B cell (primary cell): ENCODE data around the gene SELENOV. TPM values are rescaled to one million over a fixed set of nuclear protein-coding genes. Genes with fewer than 3 reads are reported as not detected.

ENCODE experiments used
- ATAC-seq: fragments of 200-7000 bp; cut with Tn5 transposase; one replicate; pipeline ENCODE4 v1.10.0; 2021; ENCODE audit warnings: low read depth, mild to moderate bottlenecking, moderate number of reproducible peaks, moderate library complexity
- CTCF ChIA-PET: fragments of 350-600 bp; sonication (Branson Sonifier 250); formaldehyde crosslinking; loops from one replicate; lab custom pipeline; 2021; ENCODE audit warnings: antibody characterized with exemption, inconsistent platforms; lab: Charles Lee
- POLR2A ChIA-PET: fragments of 350-600 bp; sonication (Branson Sonifier 250); formaldehyde crosslinking; loops from one replicate; lab custom pipeline; 2021; ENCODE audit warnings: antibody characterized with exemption; lab: Charles Lee
- DNase-seq: peaks from one replicate; pipeline ENCODE4 v3.0.0; 2013
- H2AFZ ChIP-seq: 2 replicates; pipeline ENCODE4 v1.6.1; 2012; ENCODE audit warnings: mild to moderate bottlenecking, low read depth, low read length; ENCODE audit not compliant: insufficient read depth, poor library complexity, severe bottlenecking
- H3K27ac ChIP-seq, 2 donors: 1 replicate in 1 of 2; 2 replicates in 1 of 2; pipeline ENCODE4 v1.5.1; 2012 to 2013; ENCODE audit warnings: low read length in 2 of 2, mild to moderate bottlenecking in 2 of 2, moderate library complexity in 1 of 2
- H3K27me3 ChIP-seq, 4 experiments: fragments of 200-600 bp in 1 of 4; sonication (generic) in 1 of 4; replicated peaks in 1 of 4; 1 replicate in 2 of 4; 2 replicates in 2 of 4; pipeline versions ENCODE4 v1.6.1 to v1.7.0; 2013 to 2016; ENCODE audit warnings: low read length in 3 of 4, mild to moderate bottlenecking in 2 of 4, mixed read lengths in 1 of 4, moderate library complexity in 1 of 4; ENCODE audit not compliant: insufficient read depth in 4 of 4, control insufficient read depth in 3 of 4; ENCODE audit errors: control extremely low read depth in 1 of 4
- H3K36me3 ChIP-seq, 2 experiments: replicated peaks in 1 of 2; 1 replicate in 1 of 2; 2 replicates in 1 of 2; pipeline versions ENCODE4 v1.6.1 to v1.7.1; 2013; ENCODE audit warnings: low read length in 1 of 2; ENCODE audit not compliant: insufficient read depth in 2 of 2, control insufficient read depth in 1 of 2; ENCODE audit errors: control extremely low read depth in 1 of 2, extremely low read depth in 1 of 2
- H3K4me1 ChIP-seq, 2 donors: fragments of 200-600 bp in 1 of 2; sonication (generic) in 1 of 2; 1 replicate in 1 of 2; 2 replicates in 1 of 2; pipeline versions ENCODE4 v1.5.1 to v1.6.1; 2013 to 2017; ENCODE audit warnings: low read length in 2 of 2; ENCODE audit not compliant: control insufficient read depth in 2 of 2, insufficient read depth in 2 of 2
- H3K4me2 ChIP-seq: replicated peaks from 2 replicates; pipeline ENCODE3; 2012; ENCODE audit warnings: mild to moderate bottlenecking, low read depth, low read length; ENCODE audit not compliant: poor library complexity, severe bottlenecking
- H3K4me3 ChIP-seq, 5 experiments: fragments of 200-600 bp in 1 of 5; sonication (generic) in 1 of 5; 1 replicate in 3 of 5; 2 replicates in 2 of 5; pipeline versions ENCODE4 v1.5.1 to v1.7.0; 2011 to 2016; ENCODE audit warnings: low read length in 4 of 5, mild to moderate bottlenecking in 4 of 5, low read depth in 2 of 5, control low read depth in 1 of 5, moderate library complexity in 1 of 5; ENCODE audit not compliant: insufficient read depth in 1 of 5; ENCODE audit errors: control extremely low read depth in 1 of 5, extremely low read depth in 1 of 5
- H3K79me2 ChIP-seq: fragments of 200-600 bp; sonication (generic); one replicate; pipeline ENCODE4 v1.6.0; 2016; ENCODE audit warnings: low read length; ENCODE audit not compliant: control insufficient read depth, insufficient read depth
- H3K9ac ChIP-seq: fragments of 200-600 bp; sonication (generic); 2 replicates; pipeline ENCODE4 v1.6.1; 2017; ENCODE audit warnings: mild to moderate bottlenecking, low read length, moderate library complexity
- H3K9me3 ChIP-seq, 3 donors: one replicate each; pipeline versions ENCODE4 v1.6.1 to v1.7.1; 2013; ENCODE audit warnings: low read length in 2 of 3; ENCODE audit not compliant: control insufficient read depth in 2 of 3, insufficient read depth in 1 of 3; ENCODE audit errors: control extremely low read depth in 1 of 3
- H4K20me1 ChIP-seq: 2 replicates; pipeline ENCODE4 v1.6.0; 2012; ENCODE audit warnings: mild to moderate bottlenecking, low read length; ENCODE audit not compliant: insufficient read depth, control insufficient read depth, poor library complexity, severe bottlenecking
- H3K27ac Mint-ChIP-seq: one replicate; pipeline ENCODE4 v1.8.0; 2021; ENCODE audit warnings: mixed read lengths
- H3K27me3 Mint-ChIP-seq: one replicate; pipeline ENCODE4 v1.8.0; 2021; ENCODE audit warnings: mixed read lengths
- H3K4me1 Mint-ChIP-seq: one replicate; pipeline ENCODE4 v1.8.0; 2021; ENCODE audit warnings: mixed read lengths
- H3K4me3 Mint-ChIP-seq: one replicate; pipeline ENCODE4 v1.8.0; 2021; ENCODE audit warnings: mixed read lengths
- H3K9me3 Mint-ChIP-seq: one replicate; pipeline ENCODE4 v1.8.0; 2022; ENCODE audit warnings: mixed read lengths; ENCODE audit not compliant: insufficient read depth
- EZH2 ChIP-seq: IDR thresholded peaks from 2 replicates; pipeline ENCODE4 v1.6.1; 2012; ENCODE audit warnings: borderline replicate concordance, low read depth, mild to moderate bottlenecking, moderate library complexity, low read length; ENCODE audit not compliant: insufficient read depth, poor library complexity, severe bottlenecking
- WGBS: methylation state at CpG from one replicate; pipeline ENCODE4 v1.1.5; 2013; ENCODE audit warnings: missing lambda C conversion rate; ENCODE audit not compliant: insufficient coverage; 5-methylcytosine and 5-hydroxymethylcytosine counted together
- intact Hi-C: fragments of 100-400 bp; cut with micrococcal nuclease; formaldehyde crosslinking; loops from one replicate; pipeline ENCODE4 v1.10.0; 2022
- polyA plus RNA-seq: library from polyadenylated mRNA; depleted of rRNA; stranded (reverse); fragments of >200 nt; gene quantifications from 2 replicates; pipeline ENCODE4 v1.2.3, GENCODE V29; 2012
- total RNA-seq, 2 donors: library from RNA; stranded (reverse); fragments of 120-200 nt in 1 of 2; gene quantifications; 1 replicate in 1 of 2; 2 replicates in 1 of 2; pipeline versions ENCODE4 v1.2.3 to v1.2.4, GENCODE V29; 2013 to 2022
- TF ChIP-seq, protein P1 (sequence below): fragments of 200-600 bp; IDR thresholded peaks from one replicate; pipeline ENCODE4 v1.8.0; 2022; ENCODE audit warnings: antibody characterized with exemption, mild to moderate bottlenecking

The SELENOV gene
- total and polyA plus RNA-seq, 2 donors (not counting 1 experiment from before 2014, with no cell fraction given), result not detected

DNA sequence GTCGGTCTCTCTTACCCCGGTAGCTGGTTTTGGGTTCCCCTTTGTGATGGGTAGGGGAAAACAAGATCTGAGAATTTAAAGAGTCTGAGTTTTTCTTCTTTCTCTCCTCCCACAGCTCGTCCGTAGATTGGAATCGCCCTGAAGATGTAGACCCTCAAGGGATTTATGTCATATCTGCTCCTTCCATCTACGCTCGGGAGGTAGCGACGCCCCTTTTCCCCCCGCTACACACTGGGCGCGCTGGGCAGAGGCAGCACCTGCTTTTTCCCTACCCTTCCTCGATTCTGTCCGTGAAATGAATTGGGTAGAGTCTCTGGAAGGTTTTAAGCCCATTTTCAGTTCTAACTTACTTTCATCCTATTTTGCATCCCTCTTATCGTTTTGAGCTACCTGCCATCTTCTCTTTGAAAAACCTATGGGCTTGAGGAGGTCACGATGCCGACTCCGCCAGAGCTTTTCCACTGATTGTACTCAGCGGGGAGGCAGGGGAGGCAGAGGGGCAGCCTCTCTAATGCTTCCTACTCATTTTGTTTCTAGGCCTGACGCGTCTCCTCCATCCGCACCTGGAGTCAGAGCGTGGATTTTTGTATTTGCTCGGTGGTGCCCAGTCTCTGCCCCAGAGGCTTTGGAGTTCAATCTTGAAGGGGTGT, 7.1 kb upstream of the SELENOV start:
- POLR2A ChIA-PET, result no interaction called here
- ATAC-seq, result no peak

DNA sequence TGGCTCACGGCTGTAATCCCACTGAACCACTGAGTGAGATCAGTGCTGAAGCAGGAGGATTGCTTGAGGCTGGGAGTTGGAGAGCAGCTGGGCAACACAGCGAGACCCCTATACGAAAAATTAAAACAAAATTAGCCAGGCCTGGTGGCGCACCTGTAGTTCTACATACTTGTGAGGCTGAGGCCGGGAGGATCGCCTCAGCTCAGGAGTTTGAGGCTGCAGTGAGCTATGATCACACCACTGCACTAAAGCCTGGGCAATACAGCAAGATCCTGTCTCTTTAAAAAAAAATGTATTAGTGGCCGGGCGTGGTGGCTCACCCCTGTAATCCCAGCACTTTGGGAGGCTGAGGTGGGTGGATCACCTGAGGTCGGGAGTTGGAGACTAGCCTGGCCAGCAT, 6.3 kb upstream of the SELENOV start:
- peak overlapping the region; percentile 3 for H3K4me3 Mint-ChIP-seq
- Histone ChIP-seq H3K4me3 (no peak overlapping the region), H4K20me1 (no peaks in the 10 kb centered on the region), H3K9ac (no peak overlapping the region), H3K27ac (no peak overlapping the region), H3K9me3 (peaks cover 0 to 6% (median 0%) of the 10 kb centered on the region in 3 donors), H3K4me2 (no peak overlapping the region), H3K36me3 (no peaks in the 10 kb centered on the region), H2AFZ (no peak overlapping the region), H3K4me1 (peaks cover 13 to 14% of the 10 kb centered on the region in 2 donors), H3K27me3 (peaks cover 0 to 56% (median 13%) of the 10 kb centered on the region in 4 experiments), H3K79me2 (no peaks in the 10 kb centered on the region)
- CTCF ChIA-PET, result no interaction called here
- no peaks in the 10 kb centered on the region for H3K9me3 Mint-ChIP-seq
- no peak overlapping the region for H3K27ac Mint-ChIP-seq
- no peak for TF ChIP-seq EZH2
- TF ChIP-seq, protein P1, sequence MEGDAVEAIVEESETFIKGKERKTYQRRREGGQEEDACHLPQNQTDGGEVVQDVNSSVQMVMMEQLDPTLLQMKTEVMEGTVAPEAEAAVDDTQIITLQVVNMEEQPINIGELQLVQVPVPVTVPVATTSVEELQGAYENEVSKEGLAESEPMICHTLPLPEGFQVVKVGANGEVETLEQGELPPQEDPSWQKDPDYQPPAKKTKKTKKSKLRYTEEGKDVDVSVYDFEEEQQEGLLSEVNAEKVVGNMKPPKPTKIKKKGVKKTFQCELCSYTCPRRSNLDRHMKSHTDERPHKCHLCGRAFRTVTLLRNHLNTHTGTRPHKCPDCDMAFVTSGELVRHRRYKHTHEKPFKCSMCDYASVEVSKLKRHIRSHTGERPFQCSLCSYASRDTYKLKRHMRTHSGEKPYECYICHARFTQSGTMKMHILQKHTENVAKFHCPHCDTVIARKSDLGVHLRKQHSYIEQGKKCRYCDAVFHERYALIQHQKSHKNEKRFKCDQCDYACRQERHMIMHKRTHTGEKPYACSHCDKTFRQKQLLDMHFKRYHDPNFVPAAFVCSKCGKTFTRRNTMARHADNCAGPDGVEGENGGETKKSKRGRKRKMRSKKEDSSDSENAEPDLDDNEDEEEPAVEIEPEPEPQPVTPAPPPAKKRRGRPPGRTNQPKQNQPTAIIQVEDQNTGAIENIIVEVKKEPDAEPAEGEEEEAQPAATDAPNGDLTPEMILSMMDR, result no peak
- WGBS, result 97% methylated on average over 4 of the region's 9 CpGs
- peaks cover 16% of the 10 kb centered on the region for H3K4me1 Mint-ChIP-seq
- intact Hi-C loops, result no loop called here
- ATAC-seq (no peak), DNase-seq (no peak)
- peaks cover 29% of the 10 kb centered on the region for H3K27me3 Mint-ChIP-seq
- POLR2A ChIA-PET, result no interaction called here

More for the DNA sequence above, 7.1 kb upstream of the SELENOV start:
- H3K9ac ChIP-seq, result peak overlapping the region; percentile 63
- Mint-ChIP-seq H3K9me3 (no peaks in the 10 kb centered on the region), H3K4me3 (peak overlapping the region; percentile 87), H3K27me3 (peaks cover 32% of the 10 kb centered on the region), H3K4me1 (peaks cover 20% of the 10 kb centered on the region), H3K27ac (peak overlapping the region; percentile 6)
- H2AFZ ChIP-seq, result peak overlapping the region; percentile 86
- H3K36me3 ChIP-seq, result no peaks in the 10 kb centered on the region
- CTCF ChIA-PET, result interaction anchor here (0.6 to 2.0 kb wide), 5 partner anchors 9 to 375 kb away, joined by 3 to 4 read pairs (median 3); partner anchors contain the start of gene DLL3
- no peak for DNase-seq
- no peak overlapping the region for H3K27ac ChIP-seq
- H3K4me1 ChIP-seq, result peaks cover 14 to 18% of the 10 kb centered on the region in 2 donors
- intact Hi-C loops, result no loop called here
- H3K4me3 ChIP-seq, result peak overlapping the region in 4 of 5 experiments; percentile 29 to 66 (median 60)
- no peak for TF ChIP-seq EZH2
- TF ChIP-seq, protein P1, result no peak
- H3K27me3 ChIP-seq, result peaks cover 0 to 55% (median 16%) of the 10 kb centered on the region in 4 experiments
- H3K9me3 ChIP-seq, result peaks cover 0 to 11% (median 0%) of the 10 kb centered on the region in 3 donors
- H3K79me2 ChIP-seq, result no peaks in the 10 kb centered on the region
- no peaks in the 10 kb centered on the region for H4K20me1 ChIP-seq
- peak overlapping the region; percentile 95 for H3K4me2 ChIP-seq
- 59% methylated on average over 14 of the region's 24 CpGs for WGBS
